Lung (tissue), 12 donors: ENCODE results near the gene ELN. TPM values are rescaled to one million over a fixed set of nuclear protein-coding genes. Genes with fewer than 3 reads are reported as not detected.

ENCODE experiments used
- ATAC-seq: fragments of 200-7000 bp; cut with Tn5 transposase; one replicate; pipeline ENCODE4 v1.9.1; 2020; ENCODE audit warnings: moderate number of reproducible peaks; ENCODE audit not compliant: insufficient read depth, low FRiP score
- DNase-seq, 3 donors: peaks; one replicate each; pipeline ENCODE4 v3.0.0-alpha.2; 2013 to 2017
- H3K27ac ChIP-seq, 2 donors: one replicate each; pipeline ENCODE4 v1.5.1; 2013; ENCODE audit warnings: mild to moderate bottlenecking in 2 of 2, moderate library complexity in 2 of 2, control low read depth in 1 of 2, inconsistent platforms in 1 of 2, low read depth in 1 of 2, low read length in 1 of 2
- H3K27me3 ChIP-seq, 3 donors: one replicate each; pipeline ENCODE4 v1.5.1; 2013; ENCODE audit warnings: low read length in 2 of 3; ENCODE audit not compliant: control insufficient read depth in 3 of 3, insufficient read depth in 3 of 3
- H3K36me3 ChIP-seq, 4 donors: one replicate each; pipeline ENCODE4 v1.5.1; 2013; ENCODE audit warnings: low read length in 4 of 4, mild to moderate bottlenecking in 1 of 4, moderate library complexity in 1 of 4; ENCODE audit not compliant: control insufficient read depth in 4 of 4, insufficient read depth in 4 of 4
- H3K4me1 ChIP-seq, 5 donors: one replicate each; pipeline ENCODE4 v1.5.1; 2013; ENCODE audit warnings: low read length in 5 of 5, mild to moderate bottlenecking in 2 of 5, moderate library complexity in 1 of 5; ENCODE audit not compliant: control insufficient read depth in 5 of 5, insufficient read depth in 5 of 5
- H3K4me3 ChIP-seq: one replicate; pipeline ENCODE4 v1.5.1; 2013; ENCODE audit warnings: mild to moderate bottlenecking, control low read depth, moderate library complexity
- H3K9ac ChIP-seq, 2 donors: one replicate each; pipeline ENCODE4 v1.5.1; 2013; ENCODE audit warnings: low read length in 2 of 2, control low read depth in 1 of 2; ENCODE audit not compliant: insufficient read depth in 1 of 2
- H3K9me3 ChIP-seq, 4 donors: one replicate each; pipeline ENCODE4 v1.5.1; 2013; ENCODE audit warnings: low read length in 3 of 4, mild to moderate bottlenecking in 1 of 4, moderate library complexity in 1 of 4; ENCODE audit not compliant: control insufficient read depth in 4 of 4, insufficient read depth in 3 of 4
- WGBS, 2 donors: extraction: QIAGEN DNeasy Blood & Tissue Kit; methylation state at CpG; one replicate each; pipeline ENCODE4 v1.1.7; 2013; 5-methylcytosine and 5-hydroxymethylcytosine counted together
- polyA plus RNA-seq, 2 donors: library from polyadenylated mRNA; stranded (reverse); fragments of 200-250 nt; gene quantifications; one replicate each; pipeline ENCODE4 v1.2.1, GENCODE V29; 2013
- total RNA-seq, 2 donors: library from RNA; depleted of rRNA in 1 of 2; stranded (reverse); fragments of >200 nt in 1 of 2; gene quantifications; one replicate each; pipeline ENCODE4 v1.2.1, GENCODE V29; 2014 to 2021
- TF ChIP-seq, protein P1 (sequence below): IDR thresholded peaks from 2 replicates; pipeline ENCODE4 v1.5.1; 2012; ENCODE audit warnings: mild to moderate bottlenecking; ENCODE audit errors: control extremely low read depth, extremely low read depth
- donor health status: control.
- donor health status: control.
- donor health status: Bipolar disorder and iron deficiency.
- donor health status: healthy.
- donor health status: DM: yes; HTN: yes; CAD: no.

ELN gene
- total and polyA plus RNA-seq, 4 donors: 60.4 to 274 (median 125) TPM

- Histone ChIP-seq H3K27ac (no peak overlapping the region), H3K9me3 (peaks cover 0 to 12% (median 2%) of the 10 kb centered on the region in 4 donors), H3K4me3 (no peak overlapping the region), H3K27me3 (no peaks in the 10 kb centered on the region), H3K36me3 (no peaks in the 10 kb centered on the region), H3K4me1 (peaks cover 0 to 17% (median 0%) of the 10 kb centered on the region in 5 donors), H3K9ac (no peak overlapping the region)
- DNase-seq: no peak
- TF ChIP-seq, protein P1, sequence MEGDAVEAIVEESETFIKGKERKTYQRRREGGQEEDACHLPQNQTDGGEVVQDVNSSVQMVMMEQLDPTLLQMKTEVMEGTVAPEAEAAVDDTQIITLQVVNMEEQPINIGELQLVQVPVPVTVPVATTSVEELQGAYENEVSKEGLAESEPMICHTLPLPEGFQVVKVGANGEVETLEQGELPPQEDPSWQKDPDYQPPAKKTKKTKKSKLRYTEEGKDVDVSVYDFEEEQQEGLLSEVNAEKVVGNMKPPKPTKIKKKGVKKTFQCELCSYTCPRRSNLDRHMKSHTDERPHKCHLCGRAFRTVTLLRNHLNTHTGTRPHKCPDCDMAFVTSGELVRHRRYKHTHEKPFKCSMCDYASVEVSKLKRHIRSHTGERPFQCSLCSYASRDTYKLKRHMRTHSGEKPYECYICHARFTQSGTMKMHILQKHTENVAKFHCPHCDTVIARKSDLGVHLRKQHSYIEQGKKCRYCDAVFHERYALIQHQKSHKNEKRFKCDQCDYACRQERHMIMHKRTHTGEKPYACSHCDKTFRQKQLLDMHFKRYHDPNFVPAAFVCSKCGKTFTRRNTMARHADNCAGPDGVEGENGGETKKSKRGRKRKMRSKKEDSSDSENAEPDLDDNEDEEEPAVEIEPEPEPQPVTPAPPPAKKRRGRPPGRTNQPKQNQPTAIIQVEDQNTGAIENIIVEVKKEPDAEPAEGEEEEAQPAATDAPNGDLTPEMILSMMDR: no peak
- WGBS, 2 donors: 69 to 89% methylated on average over 3 of the region's 3 CpGs
- ATAC-seq: no peak
These were observed 32.0 kb upstream of the ELN start for GRCh38 chr7:73995821-73996511.

GRCh38 chr7:73997056-73997455 is 30.9 kb upstream of the ELN start:
- ATAC-seq: no peak
- Histone ChIP-seq H3K36me3 (no peaks in the 10 kb centered on the region), H3K9me3 (peaks cover 0 to 12% (median under 1%) of the 10 kb centered on the region in 4 donors), H3K27me3 (no peaks in the 10 kb centered on the region), H3K27ac (no peak overlapping the region), H3K9ac (no peak overlapping the region), H3K4me1 (peaks cover 0 to 14% (median 0%) of the 10 kb centered on the region in 5 donors), H3K4me3 (no peak overlapping the region)
- 52 to 65% methylated on average over 7 of the region's 7 CpGs for WGBS, 2 donors
- no peak for DNase-seq
- TF ChIP-seq, protein P1: no peak

- Histone ChIP-seq H3K36me3 (no peaks in the 10 kb centered on the region), H3K4me1 (peaks cover 0 to 8% (median 0%) of the 10 kb centered on the region in 5 donors), H3K4me3 (no peak overlapping the region), H3K9ac (no peak overlapping the region), H3K27ac (no peak overlapping the region), H3K9me3 (peaks cover 0 to 3% (median under 1%) of the 10 kb centered on the region in 4 donors), H3K27me3 (no peaks in the 10 kb centered on the region)
- WGBS, 2 donors: 65 to 83% methylated on average over 23 to 26 of the region's 26 CpGs
- TF ChIP-seq, protein P1: no peak
- DNase-seq (peak; percentile 68 to 70 (median 70)), ATAC-seq (no peak)
These were observed 28.1 kb upstream of the ELN start for GRCh38 chr7:73999664-74000435.
